GF-D8 (cell line): ENCODE results near the gene ARHGAP25.
A peak's percentile ranks its signal among the peaks of the same experiment; 100 is the strongest.

Experiments used
- DNase-seq: peaks from one replicate; lab custom pipeline; 2025; lab: John Stamatoyannopoulos, UW

Gene ARHGAP25

DNA sequence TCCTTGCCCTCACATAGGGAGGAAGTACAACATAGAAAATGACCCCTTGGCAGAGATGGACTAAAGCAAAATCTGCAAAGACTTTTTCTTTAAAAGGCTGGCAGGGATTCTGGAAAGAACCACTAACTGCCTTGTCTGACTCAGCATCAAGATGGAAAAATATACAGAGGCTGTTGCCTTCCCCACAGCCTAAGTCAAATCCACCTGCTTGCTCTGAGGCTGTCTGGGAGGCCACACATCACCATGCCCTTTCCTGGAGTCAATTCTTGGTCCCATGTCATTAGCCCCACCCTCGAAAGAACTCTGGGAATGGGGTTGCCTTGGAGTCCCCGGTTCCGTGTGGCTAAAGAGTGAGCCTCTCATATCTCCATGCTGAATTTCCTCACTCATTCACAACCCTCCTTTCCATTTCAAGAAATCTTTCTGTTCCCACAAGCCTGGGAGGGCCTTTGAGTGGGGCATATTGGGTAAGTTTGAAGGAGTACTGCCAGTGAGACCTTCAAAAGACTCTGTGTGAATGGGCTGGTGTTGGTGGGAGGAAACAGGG lies 97.1 kb downstream of the ARHGAP25 start:
- DNase-seq = peak; percentile 2

DNA sequence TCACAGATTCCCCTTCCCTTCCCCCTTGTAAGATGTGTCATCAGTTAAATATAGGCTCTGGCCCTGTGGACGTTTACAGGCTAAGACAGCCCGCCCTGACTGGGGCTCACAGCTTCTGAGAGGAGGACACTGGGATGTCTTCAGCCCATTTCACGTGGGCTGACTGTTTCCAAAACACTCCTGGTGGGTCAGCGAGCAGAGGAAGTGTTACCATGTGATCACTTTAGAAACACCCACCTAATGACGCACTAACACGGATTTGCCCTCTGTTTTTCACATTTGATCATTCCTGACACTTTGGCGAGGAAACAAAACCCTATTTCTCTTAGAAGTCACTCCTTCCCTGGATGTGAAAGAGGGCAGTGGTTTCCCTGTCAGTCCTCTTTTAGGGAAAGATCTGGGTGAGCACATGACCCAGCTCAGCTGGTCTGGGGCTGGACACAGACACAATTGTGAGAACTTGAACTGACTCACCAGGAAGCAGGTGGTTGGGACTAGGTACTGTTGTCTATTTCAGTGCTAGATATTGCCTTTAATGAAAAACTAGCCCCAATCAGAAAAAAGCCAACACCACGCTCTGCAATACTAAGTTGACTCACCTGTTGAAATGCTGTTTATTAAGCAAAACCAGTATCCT lies 97.7 kb downstream of the ARHGAP25 start:
- DNase-seq = no peak

DNA sequence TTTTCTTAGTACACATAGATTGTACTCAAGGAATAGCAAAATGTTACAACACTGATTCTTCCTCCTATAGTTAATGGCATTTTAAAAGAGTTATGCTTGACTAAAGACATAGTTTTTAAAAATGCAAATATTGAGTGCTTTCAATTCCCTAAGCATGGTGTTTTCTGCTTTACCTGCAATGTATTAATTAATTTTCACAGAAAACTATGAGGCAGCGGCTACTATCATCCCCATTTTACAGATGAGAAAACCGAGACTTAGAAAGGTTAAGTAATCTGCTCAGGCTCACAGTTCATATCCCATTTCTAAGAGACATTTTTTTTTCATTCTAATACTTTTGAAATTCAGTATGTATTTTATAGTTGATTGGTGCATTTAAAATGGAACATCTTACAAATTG lies 98.6 kb downstream of the ARHGAP25 start:
- DNase-seq = no peak

DNA sequence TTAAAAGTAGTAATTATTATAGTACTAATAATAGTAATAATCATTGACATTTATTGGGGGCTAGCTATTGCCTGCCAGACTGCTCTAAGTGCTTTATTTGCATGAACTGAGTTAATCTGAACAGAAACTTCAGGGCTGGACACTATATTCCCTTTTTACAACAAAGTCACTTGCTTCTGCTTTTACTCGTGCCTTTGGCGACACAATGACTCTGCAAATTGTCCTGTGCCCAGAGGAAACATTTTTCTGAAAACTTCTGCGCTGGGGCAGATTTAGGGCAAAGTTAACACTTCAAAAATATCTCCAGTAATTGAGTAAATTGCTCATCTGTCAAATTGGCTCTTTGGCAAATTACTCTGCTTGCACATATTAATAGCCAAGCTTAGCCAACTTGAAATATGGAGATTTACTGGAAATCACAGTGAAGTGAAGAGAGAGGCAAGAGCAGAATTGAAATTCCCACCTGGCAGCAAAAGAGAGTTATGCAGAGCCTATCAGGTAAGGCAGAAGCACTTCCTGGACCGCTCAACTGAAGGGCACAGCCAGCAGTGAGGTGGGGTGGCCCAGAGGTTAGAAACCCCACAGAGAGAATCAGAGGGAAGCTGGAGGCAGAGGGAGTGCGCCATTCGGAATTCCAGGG lies 100.2 kb downstream of the ARHGAP25 start:
- DNase-seq = peak; percentile 50

DNA sequence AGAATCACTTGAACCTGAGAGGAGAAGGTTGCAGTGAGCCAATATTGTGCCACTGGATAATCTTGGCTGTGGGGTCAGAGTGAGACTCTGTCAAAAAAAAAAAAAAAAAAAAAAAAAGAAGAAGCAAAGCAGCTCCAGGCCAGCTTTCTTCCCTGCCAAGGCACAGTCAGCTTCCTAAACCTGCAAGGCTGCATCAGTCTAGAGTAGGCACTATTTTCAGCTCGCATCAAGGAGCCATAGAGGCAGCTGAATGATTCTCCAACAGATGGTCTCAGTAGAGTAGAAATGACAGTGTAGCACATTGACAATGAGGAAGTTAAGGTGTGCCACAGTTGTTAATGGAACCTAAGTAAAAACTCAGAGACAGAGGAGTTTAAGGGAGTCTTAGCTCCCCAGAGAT lies 101.0 kb downstream of the ARHGAP25 start:
- peak; percentile 37 for DNase-seq

DNA sequence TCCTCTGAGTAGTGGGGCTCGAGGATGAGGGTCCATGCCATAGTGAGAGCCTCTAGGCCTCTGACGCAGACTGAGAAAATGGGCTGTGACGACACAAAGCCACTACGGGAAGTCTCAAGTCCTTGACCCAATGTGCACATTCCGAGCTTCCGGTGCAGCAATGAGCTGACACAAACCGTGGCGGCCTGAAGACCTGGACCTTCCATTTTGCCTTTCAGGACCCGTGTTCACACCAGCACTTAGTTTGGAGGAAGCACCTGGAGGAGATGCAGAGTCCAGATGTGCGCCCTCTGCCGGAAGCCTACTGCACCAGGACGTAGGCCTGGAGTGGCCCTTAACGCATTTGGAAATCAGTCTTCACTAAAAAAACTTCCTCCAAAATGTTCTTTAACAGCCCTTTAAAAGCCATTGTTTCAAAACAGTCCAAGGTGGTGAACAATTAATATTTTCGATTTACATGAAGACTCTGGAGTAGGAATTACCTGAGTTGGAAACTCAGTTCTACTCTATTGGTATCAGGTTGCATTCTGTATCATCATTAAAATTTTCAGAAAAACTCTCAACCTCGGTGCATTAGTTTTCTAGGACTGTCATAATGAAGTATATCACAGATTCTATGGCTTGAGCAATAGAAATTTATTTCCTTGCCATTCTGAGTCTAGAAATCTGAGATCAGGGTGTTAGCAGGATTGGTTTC lies 102.7 kb downstream of the ARHGAP25 start:
- peak; percentile 60 for DNase-seq

DNA sequence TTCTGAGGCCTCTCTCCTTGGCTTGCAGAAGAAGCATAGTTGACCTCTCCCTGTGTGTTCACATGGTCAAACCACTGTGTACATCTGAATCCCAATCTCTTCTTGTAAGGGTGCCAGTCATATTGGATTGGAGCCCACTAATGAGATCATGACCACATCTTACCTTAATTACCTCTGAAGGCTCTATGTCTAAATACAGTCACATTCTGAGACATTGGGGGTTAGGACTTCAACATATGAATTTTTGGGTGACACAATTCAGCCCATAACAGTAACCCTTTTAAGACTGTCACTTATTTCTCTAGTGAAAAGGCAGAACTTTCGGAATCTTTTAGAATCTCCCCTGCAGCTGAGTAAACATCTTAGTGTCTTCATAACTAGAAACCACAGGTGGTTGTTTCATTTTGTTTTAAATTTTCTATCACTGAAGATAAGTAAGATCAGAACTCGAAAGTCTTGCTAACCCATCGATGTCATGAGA lies 103.3 kb downstream of the ARHGAP25 start:
- no peak for DNase-seq

DNA sequence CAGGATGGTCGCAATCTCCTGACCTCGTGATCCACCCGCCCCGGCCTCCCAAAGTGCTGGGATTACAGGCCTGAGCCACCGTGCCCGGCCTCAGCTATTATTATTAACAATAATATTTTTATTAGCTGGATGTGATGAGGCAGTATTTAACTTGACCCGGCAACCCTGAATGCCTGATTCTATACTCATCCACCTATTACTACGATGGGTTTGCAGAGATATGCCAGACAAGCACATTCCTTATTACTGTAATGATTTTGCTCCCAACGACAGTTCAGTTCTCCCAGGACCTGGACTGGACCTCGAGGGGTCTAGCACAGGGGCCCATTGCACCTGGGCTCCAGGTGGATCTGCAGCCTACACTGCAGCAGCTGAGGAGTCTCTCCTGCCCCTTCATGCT lies 104.0 kb downstream of the ARHGAP25 start:
- DNase-seq = no peak

DNA sequence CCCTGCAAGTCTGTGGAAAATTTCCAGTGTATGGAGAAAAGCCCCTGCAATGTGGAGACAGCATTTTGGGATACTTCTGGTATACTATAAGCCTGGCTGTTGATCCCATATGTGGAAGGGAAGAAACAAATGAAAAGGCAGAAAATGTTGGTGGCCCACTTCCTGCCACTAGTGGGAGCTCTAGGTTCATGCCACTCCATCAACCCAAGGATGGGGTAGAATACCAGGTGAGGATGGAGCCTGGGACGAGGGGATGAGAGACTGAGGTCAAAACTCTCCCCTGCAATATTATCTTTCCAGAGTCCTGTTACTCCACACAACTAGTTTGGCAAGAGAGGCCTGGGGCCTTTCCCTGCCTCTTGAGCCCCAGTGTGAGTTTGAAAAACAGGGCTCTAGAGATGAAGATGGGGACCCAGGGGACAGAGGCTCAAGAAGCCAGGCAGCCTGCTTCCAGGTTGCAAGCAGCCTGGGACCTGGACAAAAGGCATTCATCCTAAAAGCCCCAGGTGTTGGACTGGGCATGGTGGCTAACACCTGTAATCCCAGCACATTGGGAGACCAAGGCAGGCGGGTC lies 104.7 kb downstream of the ARHGAP25 start:
- DNase-seq = no peak

DNA sequence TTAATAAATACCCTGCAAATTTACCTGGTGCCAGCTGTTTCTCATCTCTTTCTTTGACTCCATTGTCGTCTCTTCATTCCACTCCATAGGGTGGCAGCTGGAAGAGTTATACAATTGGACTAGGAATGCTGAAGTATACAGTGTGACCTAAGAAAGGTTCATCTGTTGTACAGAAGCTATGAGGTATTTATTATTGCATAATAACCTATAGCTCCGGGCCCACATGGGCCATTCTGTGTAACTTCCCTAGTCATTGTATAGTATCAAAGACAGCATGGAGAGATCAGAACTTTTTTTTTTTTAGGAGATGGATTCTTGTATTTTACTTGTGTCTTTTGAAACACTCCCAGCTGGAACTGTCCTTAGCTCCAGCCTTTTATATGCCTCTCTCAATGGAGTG lies 110.4 kb downstream of the ARHGAP25 start:
- no peak for DNase-seq

DNA sequence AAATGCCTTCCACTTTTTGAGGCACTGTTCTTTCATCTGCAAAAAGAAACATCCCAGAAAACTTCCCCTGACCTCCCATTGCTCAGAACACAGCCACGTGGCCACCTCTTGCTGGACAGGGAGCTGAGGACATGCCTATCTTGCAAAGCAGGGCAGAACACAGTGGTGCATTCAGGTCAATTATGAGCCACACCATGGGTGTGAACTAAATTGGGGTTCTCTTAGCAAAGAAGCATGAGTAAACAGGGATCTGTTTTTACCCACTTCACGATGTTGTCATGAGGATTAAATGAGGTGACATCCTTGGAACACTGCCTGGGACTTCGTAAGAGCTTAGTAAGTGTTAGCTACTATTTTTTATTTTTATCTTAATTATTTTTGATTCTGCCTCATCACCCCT lies 111.5 kb downstream of the ARHGAP25 start:
- DNase-seq = no peak

DNA sequence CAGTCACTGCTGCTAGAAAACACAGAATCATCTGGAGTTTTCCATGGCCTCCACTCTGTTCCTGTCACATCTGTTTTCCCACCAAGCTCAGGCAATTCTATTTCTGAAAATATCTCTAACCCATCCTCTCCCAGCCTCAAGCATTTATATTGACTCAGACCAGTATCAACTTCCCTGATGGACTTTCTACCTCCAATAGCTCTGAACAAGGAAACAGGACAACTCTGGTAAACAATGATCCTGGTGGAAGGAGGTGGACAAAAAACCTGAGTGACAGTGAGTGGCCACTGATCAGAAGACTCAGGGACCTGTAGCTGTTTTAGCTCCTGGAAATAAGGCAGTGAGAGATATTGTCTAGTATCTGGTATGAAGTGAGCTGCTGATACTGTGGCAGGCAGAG lies 113.1 kb downstream of the ARHGAP25 start:
- no peak for DNase-seq

DNA sequence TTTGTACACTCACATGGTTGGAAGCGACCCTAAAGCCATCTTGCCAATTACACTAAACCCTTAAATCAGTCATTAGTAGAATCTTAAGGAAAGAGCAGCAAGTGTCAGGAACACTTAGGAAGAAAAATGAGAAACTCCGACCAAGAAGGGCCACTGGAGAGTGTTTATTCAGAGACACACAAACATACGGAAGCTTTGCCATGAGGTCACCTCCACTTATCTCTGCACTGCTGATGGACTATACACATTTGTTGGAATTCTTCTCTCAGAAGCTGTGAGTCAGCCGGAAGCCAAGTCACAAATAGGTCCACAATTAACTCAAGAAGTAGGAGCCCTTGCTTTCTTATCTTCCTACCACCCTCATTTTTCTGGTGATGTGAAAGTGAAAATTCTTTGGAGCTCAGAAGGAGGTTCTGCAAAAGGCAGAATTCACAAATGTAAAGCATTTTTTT lies 115.0 kb downstream of the ARHGAP25 start:
- DNase-seq = no peak

DNA sequence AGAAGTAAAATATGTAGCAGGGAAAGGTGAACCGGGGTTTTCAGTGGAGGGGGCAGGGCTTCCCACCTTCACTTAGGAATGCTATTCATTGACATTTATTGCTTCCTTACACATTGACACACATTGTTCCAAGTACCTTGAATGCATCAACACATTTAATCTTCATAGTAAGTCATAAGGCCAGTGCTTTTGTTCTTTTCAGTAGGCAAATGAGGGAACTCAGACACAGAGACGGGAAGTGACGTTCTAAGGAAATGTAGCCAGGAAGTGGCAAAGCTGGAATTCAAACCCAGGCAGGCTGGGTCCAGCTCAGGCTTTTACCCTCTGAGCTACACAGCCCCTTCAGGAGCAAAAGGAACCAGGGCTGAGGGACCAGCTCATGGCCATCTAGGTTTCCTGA lies 115.9 kb downstream of the ARHGAP25 start:
- no peak for DNase-seq

DNA sequence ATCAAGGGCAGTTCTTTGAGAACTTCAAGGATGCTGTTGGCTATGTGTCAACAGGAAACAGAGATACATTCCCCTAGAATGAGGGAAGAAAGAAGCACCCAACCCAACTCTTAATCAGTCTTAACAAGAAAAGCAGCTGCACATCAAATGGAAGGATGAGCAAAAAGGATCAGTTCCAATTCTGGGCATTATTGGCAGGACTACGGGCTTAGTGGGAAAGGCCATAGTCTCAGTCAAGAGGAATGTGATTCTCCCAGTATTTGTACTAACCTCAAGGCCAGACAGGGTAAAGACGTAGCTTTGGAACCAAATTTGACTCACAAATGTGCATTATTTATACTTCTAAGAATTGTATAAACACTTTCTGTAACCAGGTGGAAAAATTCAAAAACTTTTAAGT lies 118.4 kb downstream of the ARHGAP25 start:
- DNase-seq = no peak

DNA sequence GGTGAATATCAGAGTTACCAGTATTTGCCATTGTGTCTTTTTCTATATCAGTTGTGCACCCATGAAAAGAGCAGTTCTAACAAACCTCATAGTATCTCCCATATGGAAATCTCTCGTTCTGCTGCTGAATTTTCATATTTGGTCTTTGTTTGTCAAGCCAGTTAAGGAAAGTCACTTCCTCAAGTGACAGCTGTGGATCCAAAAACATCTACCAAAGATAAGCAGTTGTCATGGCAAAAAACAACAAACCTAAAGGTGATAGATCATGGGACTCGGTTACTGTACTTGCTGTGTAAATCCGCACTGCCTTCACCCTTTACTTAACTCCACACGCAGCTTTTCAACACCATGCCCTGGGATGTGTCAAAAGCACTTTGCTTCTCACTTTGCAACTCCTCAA lies 119.3 kb downstream of the ARHGAP25 start:
- DNase-seq = no peak

DNA sequence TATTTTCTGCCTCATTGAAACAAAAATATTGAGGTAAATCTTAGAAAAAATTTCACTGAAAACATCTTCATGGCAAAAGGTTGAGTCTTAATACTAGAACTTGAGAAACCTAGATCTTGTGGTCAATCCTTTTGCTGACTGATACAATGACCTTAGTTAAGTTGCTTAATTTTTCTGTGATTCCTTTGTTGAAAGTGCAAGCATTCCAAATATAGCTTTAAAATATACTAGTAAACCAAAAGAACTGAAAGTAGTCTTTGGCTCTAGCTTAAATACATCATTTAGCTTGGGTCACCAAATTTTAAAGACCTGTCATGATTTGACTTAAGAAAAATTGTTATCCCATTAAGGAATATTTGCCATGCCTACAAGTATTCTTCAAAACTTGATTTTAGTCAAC lies 119.9 kb downstream of the ARHGAP25 start:
- DNase-seq = no peak

DNA sequence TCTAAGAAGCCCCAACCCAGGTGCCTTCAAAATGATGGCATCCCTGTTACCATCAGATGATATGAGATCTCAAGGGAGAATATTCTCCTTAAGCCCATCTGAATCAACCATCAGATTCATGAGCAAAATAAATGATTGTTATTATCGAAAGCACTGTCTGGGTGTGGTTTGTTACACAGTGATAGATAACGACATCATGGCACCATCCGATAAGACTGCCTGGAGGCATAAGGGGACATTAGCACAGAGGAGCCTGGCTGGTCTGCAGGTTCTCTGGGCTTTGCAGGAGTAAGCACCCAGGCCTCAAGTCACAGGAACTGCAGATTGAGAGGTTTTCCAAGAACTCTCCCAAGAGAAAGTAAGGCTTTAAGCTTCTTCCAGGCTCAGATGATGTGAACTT lies 120.9 kb downstream of the ARHGAP25 start:
- DNase-seq = no peak

DNA sequence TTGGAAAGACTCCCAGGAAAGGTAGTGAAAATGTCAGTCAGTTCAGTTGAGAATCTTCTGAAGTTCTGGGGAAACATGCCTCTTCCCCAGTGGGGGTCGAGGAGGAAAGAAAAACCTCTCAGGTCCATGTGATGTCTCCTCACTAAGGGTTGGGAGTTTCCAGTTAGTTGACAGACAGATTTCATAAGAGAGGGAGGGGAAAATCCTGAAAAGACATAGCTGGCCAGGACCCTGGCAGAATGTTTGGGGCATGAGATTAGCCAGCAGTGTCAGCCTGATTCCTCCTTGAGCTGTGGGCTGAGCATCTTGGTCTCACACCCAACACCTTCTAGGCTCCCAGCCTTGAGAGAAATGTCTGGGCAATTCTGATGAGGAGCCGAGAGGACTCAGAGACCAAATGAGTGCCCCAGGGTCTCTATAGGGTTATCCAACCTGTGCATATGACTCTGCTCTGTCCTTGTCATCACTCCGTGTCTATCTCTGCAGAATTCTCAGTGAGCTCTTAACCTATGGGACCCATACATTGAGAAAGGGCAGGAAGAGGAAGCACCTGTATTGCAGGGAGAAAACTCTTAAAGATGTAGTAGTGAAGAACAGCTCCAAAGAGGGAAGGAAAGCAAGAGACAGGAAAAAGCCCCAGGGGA lies 122.7 kb downstream of the ARHGAP25 start:
- DNase-seq = no peak

DNA sequence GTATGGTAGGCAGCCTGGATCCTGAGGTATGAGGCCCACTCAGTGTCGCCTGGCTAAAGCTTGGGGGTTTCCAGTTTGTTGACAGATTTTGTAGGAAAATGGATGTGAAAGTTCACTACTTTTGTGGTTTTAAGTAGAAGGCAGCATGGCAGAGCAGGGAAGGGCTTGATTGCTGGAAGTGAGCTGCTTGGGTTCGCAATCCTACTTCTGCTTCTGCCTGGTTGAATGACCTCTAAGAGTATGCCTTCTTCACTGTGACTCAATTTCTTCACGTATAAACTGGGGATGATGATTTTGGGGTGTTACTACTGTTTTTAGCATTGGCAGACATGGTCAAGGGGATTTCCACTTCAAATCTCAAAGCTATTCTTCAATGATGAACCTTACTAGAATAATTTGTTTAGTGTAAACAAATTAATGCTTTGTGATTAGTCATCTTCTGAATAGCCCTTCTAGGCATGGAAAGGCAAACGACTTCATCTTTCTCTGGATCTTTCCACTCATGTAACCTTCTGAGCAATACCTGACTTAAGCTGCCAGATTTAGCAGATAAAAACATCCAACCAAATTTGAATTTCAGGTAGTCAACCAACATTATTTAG lies 123.3 kb downstream of the ARHGAP25 start:
- DNase-seq = no peak

DNA sequence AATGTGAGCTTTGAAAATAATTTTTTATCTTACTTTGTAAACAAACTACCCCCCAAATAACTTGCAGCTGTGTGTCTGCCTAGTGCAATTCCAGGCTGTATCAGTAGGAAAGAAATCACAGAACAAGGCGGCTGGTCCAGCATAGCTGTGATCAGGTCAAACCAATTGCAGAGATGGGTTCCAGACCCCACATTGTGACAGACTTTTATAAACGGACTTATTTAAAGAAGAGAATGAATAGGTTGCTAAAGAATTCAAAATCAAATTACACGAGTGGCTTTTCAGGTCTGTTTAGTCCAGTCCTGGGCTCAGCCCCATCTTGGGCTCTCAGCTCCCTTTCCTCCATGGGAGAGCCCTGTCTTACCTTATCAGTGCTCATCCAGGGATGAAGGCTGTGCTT lies 125.5 kb downstream of the ARHGAP25 start:
- no peak for DNase-seq

DNA sequence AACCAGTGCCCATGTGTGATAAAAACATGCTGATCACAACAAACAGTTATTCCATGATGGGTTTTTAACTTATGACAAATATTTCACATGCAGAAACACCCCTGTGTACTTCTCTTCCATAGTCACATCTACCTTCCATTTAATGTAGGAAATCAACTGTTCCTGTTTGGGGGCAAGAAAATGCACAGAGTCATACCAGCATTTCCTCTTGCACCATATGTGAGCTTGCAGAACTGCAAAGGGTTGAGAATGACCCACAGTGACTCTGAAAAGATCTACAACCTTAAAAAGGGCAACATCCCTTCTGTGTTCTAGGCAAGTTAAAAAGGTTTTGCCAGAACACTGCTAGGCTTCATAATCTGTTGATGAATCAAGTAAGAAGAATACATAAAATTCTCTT lies 126.7 kb downstream of the ARHGAP25 start:
- DNase-seq = peak; percentile 61
